Epidermal melanocyte (primary cell): ENCODE results near the gene COASY.
"Not testable (repeated sequence)": the region's sequence is repeated elsewhere in the genome, so short reads cannot be mapped to it uniquely, and the experiment has no call there.

Experiments
- DNase-seq: peaks from one replicate; pipeline ENCODE4 v3.0.0; 2011; ENCODE audit warnings: low spot score; ENCODE audit not compliant: insufficient read length

COASY gene

GRCh38 chr17:42531455-42532354 is 30.2 kb upstream of the COASY start:
- DNase-seq = peak; percentile 17

GRCh38 chr17:42535155-42536047 is 26.5 kb upstream of the COASY start:
- DNase-seq = no peak

- DNase-seq = peak; percentile 100
Observed at GRCh38 chr17:42536048-42536371, 25.9 kb upstream of the COASY start, which contains the start of gene NAGLU. Gene NAGLU (plus strand): TSS chr17:42536241. CDS start chr17:42536273, 32 bp downstream.

GRCh38 chr17:42536372-42537155 is 25.4 kb upstream of the COASY start:
- peak; percentile 88 for DNase-seq

GRCh38 chr17:42537156-42537805 is 24.7 kb upstream of the COASY start:
- no peak for DNase-seq

- DNase-seq = no peak
Observed at GRCh38 chr17:42537826-42538451, 24.0 kb upstream of the COASY start.

GRCh38 chr17:42538482-42538881 is 23.5 kb upstream of the COASY start:
- DNase-seq = no peak

GRCh38 chr17:42540558-42540957 is 21.4 kb upstream of the COASY start:
- DNase-seq = not testable (repeated sequence)

- DNase-seq = no peak
Observed at GRCh38 chr17:42541041-42541833, 20.7 kb upstream of the COASY start.

GRCh38 chr17:42543190-42544079 is 18.5 kb upstream of the COASY start:
- DNase-seq = no peak

- no peak for DNase-seq
Observed at GRCh38 chr17:42544874-42545283, 17.1 kb upstream of the COASY start.

GRCh38 chr17:42545755-42546505 is 16.0 kb upstream of the COASY start:
- DNase-seq = not testable (repeated sequence)

GRCh38 chr17:42547001-42547461 is 14.9 kb upstream of the COASY start:
- peak; percentile 22 for DNase-seq

- DNase-seq = no peak
Observed at GRCh38 chr17:42547698-42548069, 14.3 kb upstream of the COASY start.

- DNase-seq = peak; percentile 11
Observed at GRCh38 chr17:42548070-42548837, 13.7 kb upstream of the COASY start.

- DNase-seq = peak; percentile 10
Observed at GRCh38 chr17:42548993-42549755, 12.8 kb upstream of the COASY start.
